ENCODE results near the gene AIG1.

Gene AIG1

GRCh38 chr6:143058987-143059386 is 1.7 kb upstream of the AIG1 start:
- H3K36me3 ChIP-seq = no peaks in the 10 kb centered on the region
- H3K27ac ChIP-seq = no peak overlapping the region
- TF ChIP-seq CTCF (IDR thresholded peaks at IDR 0.05; ENCODE audit: low read depth, low read length) = no peak
- no peak for DNase-seq
- no peak overlapping the region for H3K4me3 ChIP-seq (ENCODE audit: low read depth, low read length)
- H3K27me3 ChIP-seq (ENCODE audit: insufficient read depth, low read depth, severe bottlenecking) = no peaks in the 10 kb centered on the region
- H3K9me3 ChIP-seq (ENCODE audit: severe bottlenecking) = no peaks in the 10 kb centered on the region

- no peak for DNase-seq
These were observed 881 bp upstream of the AIG1 start for GRCh38 chr6:143059663-143060353.

GRCh38 chr6:143060354-143060805 is 309 bp upstream of the AIG1 start:
- no peaks in the 10 kb centered on the region for H3K27me3 ChIP-seq (ENCODE audit: insufficient read depth, low read depth, severe bottlenecking)
- H3K9me3 ChIP-seq (ENCODE audit: severe bottlenecking) = no peaks in the 10 kb centered on the region
- H3K27ac ChIP-seq = peak overlapping the region; percentile 74
- peak; percentile 30; the same call in 1 of the 2 replicates for TF ChIP-seq CTCF (IDR thresholded peaks at IDR 0.05; ENCODE audit: low read depth, low read length)
- DNase-seq = peak; percentile 85
- H3K4me3 ChIP-seq (ENCODE audit: low read depth, low read length) = peak overlapping the region; percentile 86
- H3K36me3 ChIP-seq = no peaks in the 10 kb centered on the region

More at GRCh38 chr6:143059663-143060353, 881 bp upstream of the AIG1 start:
- no peak for TF ChIP-seq CTCF (IDR thresholded peaks at IDR 0.05; ENCODE audit: low read depth, low read length)
- peak overlapping the region; percentile 86 for H3K4me3 ChIP-seq (ENCODE audit: low read depth, low read length)
- no peaks in the 10 kb centered on the region for H3K27me3 ChIP-seq (ENCODE audit: insufficient read depth, low read depth, severe bottlenecking)
- H3K9me3 ChIP-seq (ENCODE audit: severe bottlenecking) = no peaks in the 10 kb centered on the region
- H3K27ac ChIP-seq = peak overlapping the region; percentile 74
- H3K36me3 ChIP-seq = no peaks in the 10 kb centered on the region

GRCh38 chr6:143061597-143062385 is 1.1 kb downstream of the AIG1 start:
- no peak for DNase-seq
- Histone ChIP-seq H3K9me3 (ENCODE audit: severe bottlenecking) (no peaks in the 10 kb centered on the region), H3K27me3 (ENCODE audit: insufficient read depth, low read depth, severe bottlenecking) (no peaks in the 10 kb centered on the region), H3K36me3 (no peaks in the 10 kb centered on the region), H3K27ac (no peak overlapping the region), H3K4me3 (ENCODE audit: low read depth, low read length) (no peak overlapping the region)
- TF ChIP-seq CTCF (IDR thresholded peaks at IDR 0.05; ENCODE audit: low read depth, low read length) = no peak

GRCh38 chr6:143062551-143062950 is 1.9 kb downstream of the AIG1 start:
- no peaks in the 10 kb centered on the region for H3K36me3 ChIP-seq
- H3K4me3 ChIP-seq (ENCODE audit: low read depth, low read length) = no peak overlapping the region
- no peaks in the 10 kb centered on the region for H3K27me3 ChIP-seq (ENCODE audit: insufficient read depth, low read depth, severe bottlenecking)
- H3K27ac ChIP-seq = no peak overlapping the region
- DNase-seq = no peak
- no peaks in the 10 kb centered on the region for H3K9me3 ChIP-seq (ENCODE audit: severe bottlenecking)
- no peak for TF ChIP-seq CTCF (IDR thresholded peaks at IDR 0.05; ENCODE audit: low read depth, low read length)

Data from WERI-Rb-1 (cell line).